ENCODE measurements around the gene TRIM14.
"Not testable (repeated sequence)": the region's sequence is repeated elsewhere in the genome, so short reads cannot be mapped to it uniquely, and the experiment has no call there.

The TRIM14 gene

GRCh38 chr9:98021306-98022040 is 97.5 kb downstream of the TRIM14 start:
- TF ChIP-seq CTCF (IDR thresholded peaks at IDR 0.05; ENCODE audit: low read depth, low read length), result no peak
- DNase-seq (ENCODE audit: extremely low read depth, low read depth), result no peak

- DNase-seq (ENCODE audit: extremely low read depth, low read depth), result no peak
These were observed 98.4 kb downstream of the TRIM14 start for GRCh38 chr9:98020476-98021145.

GRCh38 chr9:98019869-98020268 is 99.2 kb downstream of the TRIM14 start:
- DNase-seq (ENCODE audit: extremely low read depth, low read depth), result not testable (repeated sequence)

More at GRCh38 chr9:98020476-98021145, 98.4 kb downstream of the TRIM14 start:
- TF ChIP-seq CTCF (IDR thresholded peaks at IDR 0.05; ENCODE audit: low read depth, low read length), result no peak

Measured in AG09319 (cell line).